Subcutaneous abdominal adipose tissue (tissue), 5 donors: ENCODE results near the gene C17orf114.

ENCODE experiments used
- H3K27ac ChIP-seq: one replicate; pipeline ENCODE4 v1.7.0; 2013; ENCODE audit warnings: low read depth, mild to moderate bottlenecking, inconsistent platforms, low read length, moderate library complexity
- H3K27me3 ChIP-seq, 5 donors: one replicate each; pipeline ENCODE4 v1.7.0; 2013; ENCODE audit warnings: low read length in 5 of 5, inconsistent platforms in 1 of 5; ENCODE audit not compliant: control insufficient read depth in 5 of 5, insufficient read depth in 4 of 5
- H3K36me3 ChIP-seq, 5 donors: one replicate each; pipeline ENCODE4 v1.7.0; 2013; ENCODE audit warnings: low read length in 5 of 5; ENCODE audit not compliant: control insufficient read depth in 5 of 5, insufficient read depth in 5 of 5
- H3K4me1 ChIP-seq, 5 donors: one replicate each; pipeline ENCODE4 v1.7.0; 2013; ENCODE audit warnings: low read length in 5 of 5, mild to moderate bottlenecking in 3 of 5, moderate library complexity in 1 of 5; ENCODE audit not compliant: control insufficient read depth in 5 of 5, insufficient read depth in 5 of 5
- H3K4me3 ChIP-seq, 5 donors: one replicate each; pipeline ENCODE4 v1.7.0; 2013; ENCODE audit warnings: low read length in 5 of 5, low read depth in 1 of 5
- H3K9ac ChIP-seq, 5 donors: one replicate each; pipeline ENCODE4 v1.7.0; 2013; ENCODE audit warnings: low read length in 5 of 5, mild to moderate bottlenecking in 4 of 5, moderate library complexity in 3 of 5
- H3K9me3 ChIP-seq, 5 donors: one replicate each; pipeline ENCODE4 v1.7.0; 2013; ENCODE audit warnings: low read length in 5 of 5; ENCODE audit not compliant: control insufficient read depth in 5 of 5
- donor health status: healthy.
- donor health status: healthy.
- donor health status: healthy.
- donor health status: healthy.
- donor health status: healthy.

Gene C17orf114

GRCh38 chr17:4807605-4808377 is 5.7 kb upstream of the C17orf114 start:
- no peak overlapping the region for H3K27ac ChIP-seq
- H3K9ac ChIP-seq = peak overlapping the region in 2 of 5 donors; percentile 59 to 62
- H3K4me3 ChIP-seq = peak overlapping the region; percentile 59 to 78 (median 71)
- H3K4me1 ChIP-seq = peaks cover 0 to 25% (median 18%) of the 10 kb centered on the region in 5 donors
- peaks cover 0 to 23% (median 16%) of the 10 kb centered on the region in 5 donors for H3K36me3 ChIP-seq
- no peaks in the 10 kb centered on the region for H3K27me3 ChIP-seq
- H3K9me3 ChIP-seq = no peaks in the 10 kb centered on the region

GRCh38 chr17:4806777-4807604 is 4.9 kb upstream of the C17orf114 start, which contains the start of gene PLD2:
Gene PLD2 (plus strand): TSS chr17:4807152. CDS start chr17:4807773, 621 bp downstream.
- Histone ChIP-seq H3K36me3 (peaks cover 0 to 23% (median 16%) of the 10 kb centered on the region in 5 donors), H3K27ac (no peak within 1 kb of the TSS)

DNA sequence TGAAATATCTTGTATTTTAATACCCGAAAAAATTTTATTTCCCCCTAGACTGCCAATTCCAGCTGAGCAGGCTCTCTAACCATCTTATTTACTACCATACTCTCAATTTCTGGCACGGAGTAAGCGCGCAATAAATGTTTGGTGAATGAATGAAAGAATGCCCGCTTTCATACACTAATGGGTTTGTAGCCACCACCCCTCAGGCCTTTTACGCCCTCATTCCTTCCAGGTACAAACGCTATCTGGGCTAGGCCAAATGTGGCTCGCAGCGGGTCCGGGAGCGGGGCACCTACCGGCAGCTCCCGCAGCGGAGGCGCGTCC is 4.3 kb upstream of the C17orf114 start:
- H3K9me3 ChIP-seq = no peaks in the 10 kb centered on the region
- peak overlapping the region in 4 of 5 donors; percentile 64 to 70 (median 68) for H3K9ac ChIP-seq
- H3K4me3 ChIP-seq = peak overlapping the region; percentile 59 to 78 (median 72)
- H3K27me3 ChIP-seq = no peaks in the 10 kb centered on the region
- H3K36me3 ChIP-seq = peaks cover 0 to 21% (median 14%) of the 10 kb centered on the region in 5 donors
- peaks cover 0 to 25% (median 18%) of the 10 kb centered on the region in 5 donors for H3K4me1 ChIP-seq
- H3K27ac ChIP-seq = no peak overlapping the region

More at GRCh38 chr17:4806777-4807604, 4.9 kb upstream of the C17orf114 start, which contains the start of gene PLD2:
- peak within 1 kb of the TSS; percentile 68 to 78 (median 72) for H3K4me3 ChIP-seq
- no peaks in the 10 kb centered on the region for H3K27me3 ChIP-seq
- no peaks in the 10 kb centered on the region for H3K9me3 ChIP-seq
- peaks cover 0 to 25% (median 18%) of the 10 kb centered on the region in 5 donors for H3K4me1 ChIP-seq
- peak within 1 kb of the TSS in 4 of 5 donors; percentile 64 to 70 (median 68) for H3K9ac ChIP-seq

- H3K27me3 ChIP-seq = no peaks in the 10 kb centered on the region
- H3K36me3 ChIP-seq = peaks cover 0 to 25% (median 19%) of the 10 kb centered on the region in 5 donors
- no peak overlapping the region for H3K4me3 ChIP-seq
- no peak overlapping the region for H3K9ac ChIP-seq
- H3K27ac ChIP-seq = no peak overlapping the region
- no peaks in the 10 kb centered on the region for H3K9me3 ChIP-seq
- H3K4me1 ChIP-seq = peaks cover 0 to 17% (median 10%) of the 10 kb centered on the region in 5 donors
These were observed 1.5 kb downstream of the C17orf114 start for GRCh38 chr17:4800462-4801196.

DNA sequence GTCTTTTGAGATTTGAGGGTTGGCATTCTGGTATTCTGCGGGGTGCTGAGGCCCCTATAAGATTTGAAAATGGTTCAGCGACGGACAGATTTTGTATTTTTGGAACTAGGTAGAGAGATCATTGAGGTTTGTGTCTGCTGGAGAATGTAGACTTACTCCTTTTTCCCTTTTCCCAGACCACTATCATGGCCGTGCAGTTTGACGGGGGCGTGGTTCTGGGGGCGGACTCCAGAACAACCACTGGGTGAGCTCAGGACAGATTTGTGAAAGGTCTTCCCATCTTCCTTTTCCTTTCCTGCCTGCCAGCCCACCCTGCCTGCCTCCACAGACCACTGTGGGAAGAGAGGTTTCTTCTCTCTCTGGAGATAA is 5.6 kb downstream of the C17orf114 start:
- peak overlapping the region; percentile 42 to 91 (median 69) for H3K9ac ChIP-seq
- peak overlapping the region; percentile 80 to 100 (median 84) for H3K4me3 ChIP-seq
- H3K27me3 ChIP-seq = no peaks in the 10 kb centered on the region
- no peaks in the 10 kb centered on the region for H3K9me3 ChIP-seq
- peaks cover 0 to 17% (median 10%) of the 10 kb centered on the region in 5 donors for H3K4me1 ChIP-seq
- H3K27ac ChIP-seq = peak overlapping the region; percentile 68
- peaks cover 0 to 25% (median 19%) of the 10 kb centered on the region in 5 donors for H3K36me3 ChIP-seq

DNA sequence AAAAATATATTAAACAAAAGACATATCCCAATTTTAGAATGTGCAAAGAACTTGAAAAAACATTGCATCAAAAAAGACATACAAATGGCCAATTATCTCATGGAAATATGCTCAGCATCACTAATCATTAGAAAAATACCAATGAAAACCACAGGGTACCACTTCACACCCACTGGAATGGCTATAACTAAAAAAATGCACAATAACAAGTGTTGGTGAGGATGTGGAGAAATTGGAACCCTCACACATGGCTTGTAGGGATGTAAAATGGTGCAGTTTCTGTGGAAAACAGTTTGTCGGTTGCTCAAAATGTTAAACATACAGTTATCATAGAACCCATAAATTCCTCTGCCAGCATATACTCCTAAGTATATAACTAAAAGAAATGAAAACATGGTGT is 7.0 kb downstream of the C17orf114 start:
- Histone ChIP-seq H3K9me3 (no peaks in the 10 kb centered on the region), H3K9ac (no peak overlapping the region), H3K27ac (no peak overlapping the region), H3K4me3 (no peak overlapping the region), H3K27me3 (no peaks in the 10 kb centered on the region), H3K36me3 (peaks cover 0 to 22% (median 19%) of the 10 kb centered on the region in 5 donors), H3K4me1 (peaks cover 5 to 22% (median 15%) of the 10 kb centered on the region in 5 donors)

DNA sequence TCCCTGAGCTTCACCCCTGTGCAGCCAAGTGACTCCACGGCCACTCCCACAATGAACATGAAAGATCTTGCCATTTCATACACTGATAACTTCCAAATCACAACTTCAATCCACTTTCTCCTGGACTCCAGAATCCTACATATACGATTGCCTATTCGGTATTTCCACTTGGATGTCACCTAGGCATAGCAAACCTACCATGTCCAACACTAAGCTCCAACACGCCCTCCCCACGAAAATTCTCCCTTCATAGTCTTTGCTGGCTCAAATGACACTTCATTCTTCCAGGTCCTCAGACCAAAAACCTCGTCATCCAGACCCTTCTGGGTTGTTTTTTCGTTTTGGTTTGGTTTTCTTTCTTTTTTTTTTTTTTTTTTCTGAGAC is 11.4 kb downstream of the C17orf114 start:
- H3K4me3 ChIP-seq = peak overlapping the region; percentile 57 to 89 (median 77)
- H3K9me3 ChIP-seq = no peaks in the 10 kb centered on the region
- peak overlapping the region in 4 of 5 donors; percentile 78 to 83 (median 81) for H3K9ac ChIP-seq
- H3K27me3 ChIP-seq = peaks cover 0 to 7% (median 5%) of the 10 kb centered on the region in 5 donors
- no peaks in the 10 kb centered on the region for H3K36me3 ChIP-seq
- peak overlapping the region; percentile 63 for H3K27ac ChIP-seq
- H3K4me1 ChIP-seq = peaks cover 7 to 48% (median 42%) of the 10 kb centered on the region in 5 donors

- Histone ChIP-seq H3K9ac (peak overlapping the region in 4 of 5 donors; percentile 78 to 83 (median 81)), H3K9me3 (no peaks in the 10 kb centered on the region), H3K36me3 (no peaks in the 10 kb centered on the region), H3K4me1 (peaks cover 7 to 53% (median 47%) of the 10 kb centered on the region in 5 donors), H3K4me3 (peak overlapping the region; percentile 57 to 89 (median 77)), H3K27me3 (peaks cover 5 to 13% (median 10%) of the 10 kb centered on the region in 5 donors), H3K27ac (peak overlapping the region; percentile 63)
These were observed 12.0 kb downstream of the C17orf114 start for GRCh38 chr17:4789951-4790704.

DNA sequence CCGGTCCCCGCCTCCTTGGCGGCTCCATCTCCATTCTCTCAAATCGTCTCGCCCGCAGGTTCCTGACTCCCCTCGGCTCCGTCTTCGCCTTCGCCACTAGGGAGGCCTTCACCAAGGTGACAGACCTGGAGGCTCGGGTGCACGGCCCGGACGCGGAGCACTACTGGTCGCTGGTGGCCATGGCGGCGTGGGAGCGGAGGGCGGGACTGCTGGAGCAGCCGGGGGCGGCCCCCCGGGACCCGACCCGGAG is 12.5 kb downstream of the C17orf114 start:
- H3K9ac ChIP-seq = peak overlapping the region in 4 of 5 donors; percentile 78 to 83 (median 81)

More for the DNA sequence above, 12.5 kb downstream of the C17orf114 start:
- Histone ChIP-seq H3K9me3 (no peaks in the 10 kb centered on the region), H3K4me1 (peaks cover 7 to 55% (median 48%) of the 10 kb centered on the region in 5 donors), H3K4me3 (peak overlapping the region in 4 of 5 donors; percentile 57 to 78 (median 76)), H3K27ac (peak overlapping the region; percentile 63), H3K27me3 (peaks cover 5 to 13% (median 10%) of the 10 kb centered on the region in 5 donors), H3K36me3 (no peaks in the 10 kb centered on the region)
